SK-N-SH (cell line): ENCODE measurements around the gene KCNN3.

Experiments
- CTCF ChIP-seq: fragments of 200-600 bp; sonication (generic); IDR thresholded peaks from 2 replicates; pipeline ENCODE4 v1.6.1; 2017; ENCODE audit warnings: antibody characterized with exemption, mild to moderate bottlenecking, moderate library complexity
- EP300 ChIP-seq, 2 experiments: IDR thresholded peaks; 2 replicates each; pipeline versions ENCODE4 v1.4.0 to v1.6.1; 2012; ENCODE audit warnings: borderline replicate concordance in 1 of 2, low read depth in 1 of 2, low read length in 1 of 2
- EZH2phosphoT487 ChIP-seq: fragments of 200-600 bp; sonication (generic); IDR thresholded peaks from 2 replicates; pipeline ENCODE4 v1.6.1; 2017; ENCODE audit warnings: low read depth, mixed run types, mild to moderate bottlenecking, antibody characterized with exemption, moderate library complexity, borderline replicate concordance
- MXI1 ChIP-seq: IDR thresholded peaks from 2 replicates; pipeline ENCODE4 v1.6.1; 2012; ENCODE audit warnings: mild to moderate bottlenecking, low read depth, low read length, improper control_type of control experiment
- NFIC ChIP-seq: IDR thresholded peaks from 2 replicates; pipeline ENCODE4 v1.4.0; 2012; ENCODE audit warnings: borderline replicate concordance
- POLR2AphosphoS5 ChIP-seq: IDR thresholded peaks from 2 replicates; pipeline ENCODE4 v1.6.1; 2012; ENCODE audit warnings: low read depth, low read length
- RAD21 ChIP-seq: IDR thresholded peaks from 2 replicates; pipeline ENCODE4 v1.6.1; 2012; ENCODE audit warnings: mild to moderate bottlenecking, low read length
- REST ChIP-seq: IDR thresholded peaks from 2 replicates; pipeline ENCODE4 v1.6.1; 2012; ENCODE audit warnings: mild to moderate bottlenecking, low read depth, low read length, moderate library complexity
- RXRA ChIP-seq: IDR thresholded peaks from 2 replicates; pipeline ENCODE4 v1.4.0; 2012; ENCODE audit warnings: low read depth, mild to moderate bottlenecking, borderline replicate concordance
- SIN3A ChIP-seq: IDR thresholded peaks from 2 replicates; pipeline ENCODE4 v1.6.1; 2012; ENCODE audit warnings: low read depth, mild to moderate bottlenecking, low read length, moderate library complexity, borderline replicate concordance
- TEAD4 ChIP-seq: IDR thresholded peaks from 2 replicates; pipeline ENCODE4 v1.4.0; 2012; ENCODE audit warnings: mild to moderate bottlenecking, borderline replicate concordance; ENCODE audit not compliant: insufficient read depth
- USF2 ChIP-seq: fragments of 150-350 bp; IDR thresholded peaks from 2 replicates; pipeline ENCODE4 v1.6.1; 2017; ENCODE audit warnings: antibody characterized with exemption, low read length, low read depth, borderline replicate concordance

- TF ChIP-seq POLR2AphosphoS5 (no peak), REST (no peak), CTCF (no peak), EZH2phosphoT487 (no peak), EP300 (IDR thresholded peaks at IDR 0.05; ENCODE audit: borderline replicate concordance in 1 of 2, low read depth in 1 of 2, low read length in 1 of 2) (no peak), TEAD4 (no peak), RAD21 (no peak), SIN3A (no peak), RXRA (no peak), USF2 (no peak), MXI1 (no peak), NFIC (no peak)
Measured at GRCh38 chr1:154913273-154913672, 43.2 kb upstream of the KCNN3 start.
